ENCODE data around the gene HUNK.

The HUNK gene

GRCh38 chr21:31896019-31896418, 23.2 kb downstream of the HUNK start:
- Histone ChIP-seq H3K27me3 (replicated peaks; ENCODE audit: insufficient read depth, low read length) (no peaks in the 10 kb centered on the region), H3K4me1 (ENCODE audit: low read length) (no peaks in the 10 kb centered on the region), H3K4me3 (ENCODE audit: low read length) (no peak overlapping the region), H3K79me2 (ENCODE audit: low read length) (no peaks in the 10 kb centered on the region), H3K9ac (ENCODE audit: low read length) (no peak overlapping the region), H2AFZ (ENCODE audit: low read length) (no peak overlapping the region), H3K36me3 (replicated peaks; ENCODE audit: insufficient read depth, low read length) (no peaks in the 10 kb centered on the region), H3K9me3 (replicated peaks; ENCODE audit: insufficient read depth, low read length) (no peaks in the 10 kb centered on the region), H3K4me2 (ENCODE audit: low read depth, low read length) (no peak overlapping the region), H3K27ac (ENCODE audit: low read length) (no peak overlapping the region), H3K9me2 (replicated peaks; ENCODE audit: insufficient read depth, low read length) (no peaks in the 10 kb centered on the region), H3F3A (ENCODE audit: insufficient read depth, low read length) (no peaks in the 10 kb centered on the region), H4K20me1 (ENCODE audit: insufficient read depth, low read length) (no peaks in the 10 kb centered on the region)
- no peak for TF ChIP-seq EZH2phosphoT487 (IDR thresholded peaks at IDR 0.05; ENCODE audit: low read length)
- TF ChIP-seq EZH2 (optimal IDR thresholded peaks at IDR 0.05; ENCODE audit: low read depth, low read length), result no peak
- no peak for TF ChIP-seq CTCF (IDR thresholded peaks at IDR 0.05; ENCODE audit: low read length)
- DNase-seq, result no peak

DNA sequence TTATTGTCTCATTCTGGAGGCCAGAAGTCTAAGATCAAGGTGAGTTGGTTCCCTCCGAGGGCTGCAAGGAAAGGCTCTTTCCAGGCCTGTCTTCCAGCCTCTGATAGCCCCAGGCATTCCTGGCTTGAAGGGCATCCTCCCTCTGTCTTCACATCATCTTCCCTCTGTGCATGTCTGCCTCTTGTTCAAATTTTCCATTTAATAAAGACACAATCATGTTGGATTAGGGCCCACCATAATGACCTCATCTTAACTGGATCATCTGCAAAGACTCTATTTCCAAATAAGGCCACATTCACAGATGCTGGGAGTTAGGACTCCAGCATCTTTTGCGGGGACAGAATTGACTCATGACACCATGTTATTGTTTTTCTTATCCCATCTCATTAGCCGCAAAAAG, 24.5 kb downstream of the HUNK start:
- no peaks in the 10 kb centered on the region for H3K9me3 ChIP-seq (replicated peaks; ENCODE audit: insufficient read depth, low read length)
- H3K4me3 ChIP-seq (ENCODE audit: low read length), result no peak overlapping the region
- H4K20me1 ChIP-seq (ENCODE audit: insufficient read depth, low read length), result no peaks in the 10 kb centered on the region
- no peaks in the 10 kb centered on the region for H3K79me2 ChIP-seq (ENCODE audit: low read length)
- H3K9me2 ChIP-seq (replicated peaks; ENCODE audit: insufficient read depth, low read length), result no peaks in the 10 kb centered on the region
- H3K27ac ChIP-seq (ENCODE audit: low read length), result no peak overlapping the region
- no peaks in the 10 kb centered on the region for H3K36me3 ChIP-seq (replicated peaks; ENCODE audit: insufficient read depth, low read length)
- TF ChIP-seq EZH2 (optimal IDR thresholded peaks at IDR 0.05; ENCODE audit: low read depth, low read length) (no peak), EZH2phosphoT487 (IDR thresholded peaks at IDR 0.05; ENCODE audit: low read length) (no peak), CTCF (IDR thresholded peaks at IDR 0.05; ENCODE audit: low read length) (no peak)
- H3K27me3 ChIP-seq (replicated peaks; ENCODE audit: insufficient read depth, low read length), result no peaks in the 10 kb centered on the region
- H3F3A ChIP-seq (ENCODE audit: insufficient read depth, low read length), result no peaks in the 10 kb centered on the region
- no peak overlapping the region for H3K9ac ChIP-seq (ENCODE audit: low read length)
- no peak for DNase-seq
- H2AFZ ChIP-seq (ENCODE audit: low read length), result no peak overlapping the region
- H3K4me1 ChIP-seq (ENCODE audit: low read length), result no peaks in the 10 kb centered on the region
- H3K4me2 ChIP-seq (ENCODE audit: low read depth, low read length), result no peak overlapping the region

GRCh38 chr21:31898933-31899630, 26.3 kb downstream of the HUNK start:
- Histone ChIP-seq H3K4me1 (ENCODE audit: low read length) (no peaks in the 10 kb centered on the region), H2AFZ (ENCODE audit: low read length) (no peak overlapping the region), H3K4me2 (ENCODE audit: low read depth, low read length) (no peak overlapping the region), H3K9ac (ENCODE audit: low read length) (no peak overlapping the region), H3K9me3 (replicated peaks; ENCODE audit: insufficient read depth, low read length) (no peaks in the 10 kb centered on the region), H3K36me3 (replicated peaks; ENCODE audit: insufficient read depth, low read length) (no peaks in the 10 kb centered on the region), H3K4me3 (ENCODE audit: low read length) (no peak overlapping the region), H3K27ac (ENCODE audit: low read length) (no peak overlapping the region), H3K79me2 (ENCODE audit: low read length) (no peaks in the 10 kb centered on the region), H4K20me1 (ENCODE audit: insufficient read depth, low read length) (no peaks in the 10 kb centered on the region), H3K9me2 (replicated peaks; ENCODE audit: insufficient read depth, low read length) (no peaks in the 10 kb centered on the region), H3F3A (ENCODE audit: insufficient read depth, low read length) (no peaks in the 10 kb centered on the region), H3K27me3 (replicated peaks; ENCODE audit: insufficient read depth, low read length) (no peaks in the 10 kb centered on the region)
- no peak for DNase-seq
- TF ChIP-seq CTCF (IDR thresholded peaks at IDR 0.05; ENCODE audit: low read length), result no peak
- no peak for TF ChIP-seq EZH2phosphoT487 (IDR thresholded peaks at IDR 0.05; ENCODE audit: low read length)
- TF ChIP-seq EZH2 (optimal IDR thresholded peaks at IDR 0.05; ENCODE audit: low read depth, low read length), result no peak

Measured in MM.1S (cell line).